D721Med (cell line): ENCODE results near the gene NEXN.

Experiments
- DNase-seq: peaks from one replicate; pipeline ENCODE4 v3.0.0; 2011; ENCODE audit warnings: low spot score; ENCODE audit not compliant: insufficient read length
- FAIRE-seq: peaks from 2 replicates; lab custom pipeline; 2011; peaks lifted over from hg19 to GRCh38; lab: Jason Lieb, UNC
- TF ChIP-seq, protein P1 (sequence below): IDR thresholded peaks from 2 replicates; pipeline ENCODE4 v1.5.1; 2012; ENCODE audit warnings: mild to moderate bottlenecking, control low read depth; ENCODE audit not compliant: insufficient read depth; ENCODE audit errors: missing control alignments

The NEXN gene

DNA sequence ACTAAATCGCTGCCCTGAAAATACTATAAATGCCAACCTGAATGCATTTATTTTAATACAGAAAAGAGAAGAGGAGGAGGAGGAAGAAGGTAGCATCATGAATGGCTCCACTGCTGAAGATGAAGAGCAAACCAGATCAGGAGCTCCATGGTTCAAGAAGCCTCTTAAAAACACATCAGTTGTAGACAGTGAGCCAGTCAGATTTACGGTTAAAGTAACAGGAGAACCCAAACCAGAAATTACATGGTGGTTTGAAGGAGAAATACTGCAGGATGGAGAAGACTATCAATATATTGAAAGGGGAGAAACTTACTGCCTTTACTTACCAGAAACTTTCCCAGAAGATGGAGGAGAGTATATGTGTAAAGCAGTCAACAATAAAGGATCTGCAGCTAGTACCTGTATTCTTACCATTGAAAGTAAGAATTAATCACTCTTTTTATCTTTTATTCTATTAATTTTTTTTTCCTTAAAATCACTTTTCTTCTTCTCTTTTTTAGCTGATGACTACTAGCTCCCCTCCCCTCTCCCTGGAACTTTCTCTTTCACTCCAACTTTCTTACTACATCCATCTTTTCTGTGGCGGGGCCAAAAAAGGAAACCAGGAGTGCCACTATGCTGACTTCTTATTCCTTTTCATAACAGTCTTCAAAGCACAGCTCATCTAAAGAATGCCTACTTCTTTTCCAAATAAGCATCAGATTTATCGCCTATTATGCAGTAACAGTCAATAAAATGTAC, 54.1 kb downstream of the NEXN start:
- DNase-seq (no peak), FAIRE-seq (no peak)
- TF ChIP-seq, protein P1, sequence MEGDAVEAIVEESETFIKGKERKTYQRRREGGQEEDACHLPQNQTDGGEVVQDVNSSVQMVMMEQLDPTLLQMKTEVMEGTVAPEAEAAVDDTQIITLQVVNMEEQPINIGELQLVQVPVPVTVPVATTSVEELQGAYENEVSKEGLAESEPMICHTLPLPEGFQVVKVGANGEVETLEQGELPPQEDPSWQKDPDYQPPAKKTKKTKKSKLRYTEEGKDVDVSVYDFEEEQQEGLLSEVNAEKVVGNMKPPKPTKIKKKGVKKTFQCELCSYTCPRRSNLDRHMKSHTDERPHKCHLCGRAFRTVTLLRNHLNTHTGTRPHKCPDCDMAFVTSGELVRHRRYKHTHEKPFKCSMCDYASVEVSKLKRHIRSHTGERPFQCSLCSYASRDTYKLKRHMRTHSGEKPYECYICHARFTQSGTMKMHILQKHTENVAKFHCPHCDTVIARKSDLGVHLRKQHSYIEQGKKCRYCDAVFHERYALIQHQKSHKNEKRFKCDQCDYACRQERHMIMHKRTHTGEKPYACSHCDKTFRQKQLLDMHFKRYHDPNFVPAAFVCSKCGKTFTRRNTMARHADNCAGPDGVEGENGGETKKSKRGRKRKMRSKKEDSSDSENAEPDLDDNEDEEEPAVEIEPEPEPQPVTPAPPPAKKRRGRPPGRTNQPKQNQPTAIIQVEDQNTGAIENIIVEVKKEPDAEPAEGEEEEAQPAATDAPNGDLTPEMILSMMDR, result no peak

GRCh38 chr1:77945345-77945744, 56.9 kb downstream of the NEXN start:
- peak; percentile 53 for FAIRE-seq
- DNase-seq, result no peak
- TF ChIP-seq, protein P1, result no peak

GRCh38 chr1:77948841-77949424, 60.5 kb downstream of the NEXN start:
- FAIRE-seq (no peak), DNase-seq (no peak)
- TF ChIP-seq, protein P1, result no peak

GRCh38 chr1:77950873-77951272, 62.4 kb downstream of the NEXN start:
- DNase-seq, result no peak
- FAIRE-seq, result no peak
- TF ChIP-seq, protein P1, result no peak

DNA sequence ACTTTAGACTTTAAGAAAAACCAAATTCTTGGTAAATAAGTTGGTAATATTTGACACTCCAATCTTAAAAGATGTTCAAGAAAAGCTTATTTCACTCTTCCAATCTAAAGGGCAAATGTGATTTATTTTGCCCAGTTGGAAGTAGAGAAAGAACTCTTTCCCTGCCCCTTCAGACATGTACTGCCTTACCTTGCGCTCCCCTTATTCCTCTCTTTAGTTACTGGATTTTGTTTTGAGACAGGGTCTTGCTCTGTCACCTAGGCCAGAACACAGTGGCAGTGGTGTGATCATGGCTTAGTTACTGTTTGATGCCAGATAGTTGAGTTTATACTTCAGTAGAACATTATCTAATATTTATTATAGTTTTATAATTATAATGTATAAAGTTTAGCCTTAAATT, 62.9 kb downstream of the NEXN start:
- TF ChIP-seq, protein P1, result no peak
- FAIRE-seq (no peak), DNase-seq (no peak)

DNA sequence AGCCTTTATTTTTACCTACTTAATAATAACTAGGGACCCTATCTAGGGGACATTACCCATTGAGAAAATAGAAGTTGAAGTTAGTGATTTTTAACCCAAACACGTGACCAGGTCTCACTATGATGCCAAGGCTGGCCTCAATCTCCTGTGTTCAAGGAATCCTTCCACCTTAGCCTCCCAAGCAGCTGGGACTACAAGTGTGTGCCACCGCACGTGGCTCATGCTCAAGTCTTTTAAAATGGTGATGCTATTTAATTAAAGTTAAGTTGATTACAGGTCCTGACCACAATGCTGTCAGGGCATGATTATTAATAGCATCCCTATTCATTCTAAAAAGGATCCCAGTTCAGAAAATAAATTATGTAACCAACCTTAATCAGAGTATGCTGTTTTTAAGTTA, 65.5 kb downstream of the NEXN start:
- TF ChIP-seq, protein P1, result no peak
- no peak for DNase-seq
- no peak for FAIRE-seq

- TF ChIP-seq, protein P1, result no peak
- DNase-seq, result no peak
- FAIRE-seq, result no peak
Observed at GRCh38 chr1:77954521-77954920, 66.1 kb downstream of the NEXN start.
